A673 (cell line): ENCODE data around the gene HRK.

Experiments
- EZH2 ChIP-seq: fragments of 200-600 bp; sonication (generic); IDR thresholded peaks from 2 replicates; pipeline ENCODE4 v1.6.1; 2017; ENCODE audit warnings: borderline replicate concordance, low read depth, mild to moderate bottlenecking, mixed read lengths, antibody characterized with exemption, low read length; ENCODE audit not compliant: poor library complexity, severe bottlenecking
- TF ChIP-seq, protein P1 (sequence below): fragments of 300-800, 200-600 bp; sonication (generic); conservative IDR thresholded peaks from 2 replicates; pipeline ENCODE4 v1.5.1; 2017; ENCODE audit warnings: low read depth, mild to moderate bottlenecking, antibody characterized with exemption, low read length, moderate library complexity, mixed read lengths

GRCh38 chr12:116859079-116859478 lies 22.2 kb downstream of the HRK start:
- TF ChIP-seq, protein P1, sequence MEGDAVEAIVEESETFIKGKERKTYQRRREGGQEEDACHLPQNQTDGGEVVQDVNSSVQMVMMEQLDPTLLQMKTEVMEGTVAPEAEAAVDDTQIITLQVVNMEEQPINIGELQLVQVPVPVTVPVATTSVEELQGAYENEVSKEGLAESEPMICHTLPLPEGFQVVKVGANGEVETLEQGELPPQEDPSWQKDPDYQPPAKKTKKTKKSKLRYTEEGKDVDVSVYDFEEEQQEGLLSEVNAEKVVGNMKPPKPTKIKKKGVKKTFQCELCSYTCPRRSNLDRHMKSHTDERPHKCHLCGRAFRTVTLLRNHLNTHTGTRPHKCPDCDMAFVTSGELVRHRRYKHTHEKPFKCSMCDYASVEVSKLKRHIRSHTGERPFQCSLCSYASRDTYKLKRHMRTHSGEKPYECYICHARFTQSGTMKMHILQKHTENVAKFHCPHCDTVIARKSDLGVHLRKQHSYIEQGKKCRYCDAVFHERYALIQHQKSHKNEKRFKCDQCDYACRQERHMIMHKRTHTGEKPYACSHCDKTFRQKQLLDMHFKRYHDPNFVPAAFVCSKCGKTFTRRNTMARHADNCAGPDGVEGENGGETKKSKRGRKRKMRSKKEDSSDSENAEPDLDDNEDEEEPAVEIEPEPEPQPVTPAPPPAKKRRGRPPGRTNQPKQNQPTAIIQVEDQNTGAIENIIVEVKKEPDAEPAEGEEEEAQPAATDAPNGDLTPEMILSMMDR: no peak
- no peak for TF ChIP-seq EZH2
